Astrocyte of the cerebellum (primary cell): Measurements from ENCODE around the gene GALNT16.

ENCODE experiments used
- DNase-seq: peaks from one replicate; pipeline ENCODE4 v3.0.0-alpha.2; 2011; ENCODE audit warnings: low read depth
- H3K4me3 ChIP-seq: 2 replicates; pipeline ENCODE4 v1.5.1; 2011; ENCODE audit warnings: mild to moderate bottlenecking, low read depth, low read length, moderate library complexity
- CTCF ChIP-seq: IDR thresholded peaks from 2 replicates; pipeline ENCODE4 v1.5.1; 2012; ENCODE audit warnings: low read length, low read depth, moderate library complexity, mild to moderate bottlenecking; ENCODE audit errors: missing control alignments
- in situ Hi-C: cut with HindIII; loops from 2 replicates; pipeline ENCODE4 v1.10.0; 2017; ENCODE audit warnings: low sequenced_read_pairs

GALNT16 gene

GRCh38 chr14:69339426-69339825 is 79.5 kb downstream of the GALNT16 start:
- in situ Hi-C loops, result no loop called here
- TF ChIP-seq CTCF, result no peak

GRCh38 chr14:69342928-69343525 is 83.1 kb downstream of the GALNT16 start:
- H3K4me3 ChIP-seq, result no peak overlapping the region
- TF ChIP-seq CTCF, result no peak
- in situ Hi-C loops, result no loop called here
- DNase-seq, result no peak

More at GRCh38 chr14:69339426-69339825, 79.5 kb downstream of the GALNT16 start:
- no peak for DNase-seq
- no peak overlapping the region for H3K4me3 ChIP-seq

- TF ChIP-seq CTCF, result no peak
- DNase-seq, result no peak
- no peak overlapping the region for H3K4me3 ChIP-seq
- in situ Hi-C loops, result no loop called here
These were observed 84.2 kb downstream of the GALNT16 start for GRCh38 chr14:69344171-69344570.

- no peak overlapping the region for H3K4me3 ChIP-seq
- in situ Hi-C loops, result no loop called here
- TF ChIP-seq CTCF, result no peak
- DNase-seq, result no peak
These were observed 85.4 kb downstream of the GALNT16 start for GRCh38 chr14:69345402-69345801.

GRCh38 chr14:69346710-69347109 is 86.8 kb downstream of the GALNT16 start:
- TF ChIP-seq CTCF, result peak; percentile 76
- in situ Hi-C loops, result no loop called here
- H3K4me3 ChIP-seq, result no peak overlapping the region
- DNase-seq, result no peak

- TF ChIP-seq CTCF, result no peak
- in situ Hi-C loops, result no loop called here
- no peak overlapping the region for H3K4me3 ChIP-seq
- no peak for DNase-seq
These were observed 89.3 kb downstream of the GALNT16 start for GRCh38 chr14:69349091-69349777.
